HEK293 (cell line): Measurements from ENCODE around the gene CSF1.

Source experiments
- CTCF ChIA-PET: fragments of 350-600 bp; formaldehyde crosslinking; extraction: SDS; loops from one replicate; lab custom pipeline; 2021; ENCODE audit warnings: antibody characterized with exemption; lab: Yijun Ruan, JAX
- POLR2A ChIA-PET: fragments of 300-600 bp; formaldehyde crosslinking; extraction: SDS; loops from one replicate; lab custom pipeline; 2020; ENCODE audit warnings: antibody characterized with exemption, inconsistent platforms; lab: Yijun Ruan, JAX
- H3K27ac ChIP-seq: fragments of 200-500 bp; sonication (Bioruptor generic); 2 replicates; pipeline ENCODE4 v1.5.1; 2014; ENCODE audit warnings: low read depth, low read length, control low read depth, inconsistent platforms; ENCODE audit errors: extremely low read depth
- H3K36me3 ChIP-seq, 2 experiments: fragments of 200-500 bp in 1 of 2; sonication (Bioruptor generic) in 1 of 2; 1 replicate in 1 of 2; 2 replicates in 1 of 2; pipeline ENCODE4 v1.5.1; 2014 to 2017; ENCODE audit warnings: inconsistent platforms in 2 of 2, low read length in 2 of 2; ENCODE audit not compliant: control insufficient read depth in 2 of 2, insufficient read depth in 1 of 2
- H3K4me1 ChIP-seq: fragments of 200-500 bp; sonication (Bioruptor generic); 2 replicates; pipeline ENCODE4 v1.5.1; 2014; ENCODE audit warnings: mild to moderate bottlenecking, low read length, inconsistent platforms; ENCODE audit not compliant: control insufficient read depth, insufficient read depth
- H3K4me3 ChIP-seq: 2 replicates; pipeline ENCODE4 v1.5.1; 2011; ENCODE audit warnings: low read depth, mild to moderate bottlenecking, control low read depth, low read length, moderate library complexity
- H3K9me3 ChIP-seq: fragments of 200-500 bp; sonication (Bioruptor generic); 2 replicates; pipeline ENCODE4 v1.5.1; 2014; ENCODE audit warnings: low read depth, low read length, inconsistent platforms; ENCODE audit not compliant: control insufficient read depth, insufficient read depth
- EGR2 ChIP-seq: fragments of 450-650 bp; formaldehyde crosslinking; IDR thresholded peaks from 2 replicates; pipeline ENCODE4 v1.5.1; 2016; ENCODE audit warnings: low read depth, missing biosample characterization, missing genetic modification characterization
- SCRT2 ChIP-seq: fragments of 450-650 bp; formaldehyde crosslinking; IDR thresholded peaks from 2 replicates; pipeline ENCODE4 v1.5.1; 2016; ENCODE audit warnings: missing biosample characterization, missing genetic modification characterization
- ZFHX2 ChIP-seq: fragments of 450-650 bp; formaldehyde crosslinking; conservative IDR thresholded peaks from 2 replicates; pipeline ENCODE4 v1.5.1; 2016; ENCODE audit warnings: missing biosample characterization, missing genetic modification characterization
- ZNF335 ChIP-seq: fragments of 450-650 bp; formaldehyde crosslinking; conservative IDR thresholded peaks from 2 replicates; pipeline ENCODE4 v1.5.1; 2016; ENCODE audit warnings: missing biosample characterization, missing genetic modification characterization
- ZNF350 ChIP-seq: fragments of 450-650 bp; formaldehyde crosslinking; IDR thresholded peaks from 2 replicates; pipeline ENCODE4 v1.5.0; 2017; ENCODE audit warnings: missing biosample characterization, mild to moderate bottlenecking, missing genetic modification characterization
- ZNF433 ChIP-seq: fragments of 450-650 bp; formaldehyde crosslinking; IDR thresholded peaks from 2 replicates; pipeline ENCODE4 v1.5.1; 2016; ENCODE audit warnings: missing biosample characterization, missing genetic modification characterization, low read depth
- ZNF600 ChIP-seq: fragments of 450-650 bp; formaldehyde crosslinking; IDR thresholded peaks from 2 replicates; pipeline ENCODE4 v1.5.1; 2016; ENCODE audit warnings: missing biosample characterization, missing genetic modification characterization
- ZNF768 ChIP-seq: fragments of 450-650 bp; formaldehyde crosslinking; IDR thresholded peaks from 2 replicates; pipeline ENCODE4 v1.5.1; 2018; ENCODE audit warnings: missing biosample characterization, mild to moderate bottlenecking, missing genetic modification characterization
- TF ChIP-seq, protein P1 (sequence below): fragments of 450-650 bp; formaldehyde crosslinking; IDR thresholded peaks from 2 replicates; pipeline ENCODE4 v1.5.1; 2016; ENCODE audit warnings: missing biosample characterization, missing genetic modification characterization
- TF ChIP-seq, protein P2 (sequence below): fragments of 450-650 bp; formaldehyde crosslinking; IDR thresholded peaks from 2 replicates; pipeline ENCODE4 v1.5.1; 2016; ENCODE audit warnings: missing biosample characterization, missing genetic modification characterization
- TF ChIP-seq, protein P3 (sequence below): fragments of 450-650 bp; IDR thresholded peaks from 2 replicates; pipeline ENCODE4 v1.5.1; 2018; ENCODE audit warnings: missing biosample characterization, missing genetic modification characterization
- TF ChIP-seq, protein P4 (sequence below): fragments of 450-650 bp; formaldehyde crosslinking; IDR thresholded peaks from 2 replicates; pipeline ENCODE4 v1.5.1; 2016; ENCODE audit warnings: missing biosample characterization, missing genetic modification characterization
- TF ChIP-seq, protein P5 (sequence below): fragments of 450-650 bp; formaldehyde crosslinking; IDR thresholded peaks from 2 replicates; pipeline ENCODE4 v1.5.1; 2016; ENCODE audit warnings: missing biosample characterization, missing genetic modification characterization

The CSF1 gene

DNA sequence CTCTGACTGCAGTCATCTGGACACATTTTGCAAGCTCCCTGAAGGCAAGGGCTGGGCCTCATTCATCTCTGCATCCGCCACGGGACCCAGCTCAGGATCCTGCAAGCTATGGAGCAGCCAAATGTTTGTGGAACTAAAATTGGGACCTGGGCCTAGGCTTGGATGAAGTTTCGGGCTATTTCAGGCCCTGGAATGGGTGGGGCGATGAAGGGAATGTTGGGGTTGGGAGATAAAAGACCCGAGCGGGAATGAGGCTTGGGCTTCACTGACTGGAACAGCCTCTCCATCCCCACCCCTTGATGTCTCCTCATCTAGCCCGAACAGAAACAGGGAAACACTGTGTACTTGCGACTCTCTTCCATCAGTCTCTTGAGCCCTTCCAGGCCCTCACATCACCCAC is 66.6 kb downstream of the CSF1 start (continued):
- TF ChIP-seq, protein P1, sequence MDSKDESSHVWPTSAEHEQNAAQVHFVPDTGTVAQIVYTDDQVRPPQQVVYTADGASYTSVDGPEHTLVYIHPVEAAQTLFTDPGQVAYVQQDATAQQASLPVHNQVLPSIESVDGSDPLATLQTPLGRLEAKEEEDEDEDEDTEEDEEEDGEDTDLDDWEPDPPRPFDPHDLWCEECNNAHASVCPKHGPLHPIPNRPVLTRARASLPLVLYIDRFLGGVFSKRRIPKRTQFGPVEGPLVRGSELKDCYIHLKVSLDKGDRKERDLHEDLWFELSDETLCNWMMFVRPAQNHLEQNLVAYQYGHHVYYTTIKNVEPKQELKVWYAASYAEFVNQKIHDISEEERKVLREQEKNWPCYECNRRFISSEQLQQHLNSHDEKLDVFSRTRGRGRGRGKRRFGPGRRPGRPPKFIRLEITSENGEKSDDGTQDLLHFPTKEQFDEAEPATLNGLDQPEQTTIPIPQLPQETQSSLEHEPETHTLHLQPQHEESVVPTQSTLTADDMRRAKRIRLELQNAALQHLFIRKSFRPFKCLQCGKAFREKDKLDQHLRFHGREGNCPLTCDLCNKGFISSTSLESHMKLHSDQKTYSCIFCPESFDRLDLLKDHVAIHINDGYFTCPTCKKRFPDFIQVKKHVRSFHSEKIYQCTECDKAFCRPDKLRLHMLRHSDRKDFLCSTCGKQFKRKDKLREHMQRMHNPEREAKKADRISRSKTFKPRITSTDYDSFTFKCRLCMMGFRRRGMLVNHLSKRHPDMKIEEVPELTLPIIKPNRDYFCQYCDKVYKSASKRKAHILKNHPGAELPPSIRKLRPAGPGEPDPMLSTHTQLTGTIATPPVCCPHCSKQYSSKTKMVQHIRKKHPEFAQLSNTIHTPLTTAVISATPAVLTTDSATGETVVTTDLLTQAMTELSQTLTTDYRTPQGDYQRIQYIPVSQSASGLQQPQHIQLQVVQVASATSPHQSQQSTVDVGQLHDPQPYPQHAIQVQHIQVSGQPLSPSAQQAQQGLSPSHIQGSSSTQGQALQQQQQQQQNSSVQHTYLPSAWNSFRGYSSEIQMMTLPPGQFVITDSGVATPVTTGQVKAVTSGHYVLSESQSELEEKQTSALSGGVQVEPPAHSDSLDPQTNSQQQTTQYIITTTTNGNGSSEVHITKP (tag by site-specific recombination) = no peak

DNA sequence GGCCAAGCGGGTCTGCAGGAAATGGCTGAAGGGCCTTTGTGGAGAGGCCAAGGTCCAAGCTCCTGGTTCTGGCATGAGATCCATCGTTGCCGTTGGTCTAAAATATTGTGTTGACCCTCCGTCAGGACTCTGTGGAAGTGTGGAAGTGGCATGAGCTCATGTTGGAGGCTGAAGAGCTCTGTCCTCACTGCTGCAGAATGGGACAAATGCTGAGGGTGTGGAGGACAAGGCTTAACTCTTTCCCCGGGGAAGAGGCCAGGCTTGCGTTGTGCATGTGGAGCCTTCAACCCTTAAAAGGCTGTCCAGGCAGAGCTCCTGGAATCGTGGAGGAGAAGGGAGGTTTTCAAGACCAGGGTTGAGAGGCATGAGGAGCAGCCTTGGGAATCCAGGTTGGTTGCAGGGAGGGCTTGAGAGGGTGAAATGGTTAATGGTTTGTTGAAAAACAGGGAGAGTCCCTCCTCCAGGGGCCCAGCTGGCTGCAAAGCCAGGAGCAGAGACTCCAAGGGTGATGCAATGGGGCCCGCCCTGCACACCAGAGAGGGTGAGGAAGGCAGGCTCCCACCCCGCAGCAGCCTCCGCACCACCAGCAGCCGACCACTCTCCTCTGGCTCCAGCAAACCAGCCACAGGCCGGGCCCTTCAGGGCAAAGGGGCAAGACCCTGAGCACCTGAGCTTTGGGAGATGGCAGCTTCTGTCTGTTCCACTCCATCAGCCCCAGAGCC is 67.2 kb downstream of the CSF1 start:
- Histone ChIP-seq H3K36me3 (no peaks in the 10 kb centered on the region), H3K27ac (no peak overlapping the region), H3K4me3 (no peak overlapping the region), H3K9me3 (no peaks in the 10 kb centered on the region), H3K4me1 (no peaks in the 10 kb centered on the region)
- ChIA-PET POLR2A (no interaction called here), CTCF (interaction anchor here (0.6 to 12.6 kb wide), 9 partner anchors 9 to 579 kb away, joined by 3 to 522 read pairs (median 5); no protein-coding TSS in a partner anchor)
- TF ChIP-seq, protein P2, sequence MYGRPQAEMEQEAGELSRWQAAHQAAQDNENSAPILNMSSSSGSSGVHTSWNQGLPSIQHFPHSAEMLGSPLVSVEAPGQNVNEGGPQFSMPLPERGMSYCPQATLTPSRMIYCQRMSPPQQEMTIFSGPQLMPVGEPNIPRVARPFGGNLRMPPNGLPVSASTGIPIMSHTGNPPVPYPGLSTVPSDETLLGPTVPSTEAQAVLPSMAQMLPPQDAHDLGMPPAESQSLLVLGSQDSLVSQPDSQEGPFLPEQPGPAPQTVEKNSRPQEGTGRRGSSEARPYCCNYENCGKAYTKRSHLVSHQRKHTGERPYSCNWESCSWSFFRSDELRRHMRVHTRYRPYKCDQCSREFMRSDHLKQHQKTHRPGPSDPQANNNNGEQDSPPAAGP (tag by site-specific recombination) = peak; percentile 61; the same call in 1 of the 2 replicates
- TF ChIP-seq ZNF768 (tag by site-specific recombination) = no peak

DNA sequence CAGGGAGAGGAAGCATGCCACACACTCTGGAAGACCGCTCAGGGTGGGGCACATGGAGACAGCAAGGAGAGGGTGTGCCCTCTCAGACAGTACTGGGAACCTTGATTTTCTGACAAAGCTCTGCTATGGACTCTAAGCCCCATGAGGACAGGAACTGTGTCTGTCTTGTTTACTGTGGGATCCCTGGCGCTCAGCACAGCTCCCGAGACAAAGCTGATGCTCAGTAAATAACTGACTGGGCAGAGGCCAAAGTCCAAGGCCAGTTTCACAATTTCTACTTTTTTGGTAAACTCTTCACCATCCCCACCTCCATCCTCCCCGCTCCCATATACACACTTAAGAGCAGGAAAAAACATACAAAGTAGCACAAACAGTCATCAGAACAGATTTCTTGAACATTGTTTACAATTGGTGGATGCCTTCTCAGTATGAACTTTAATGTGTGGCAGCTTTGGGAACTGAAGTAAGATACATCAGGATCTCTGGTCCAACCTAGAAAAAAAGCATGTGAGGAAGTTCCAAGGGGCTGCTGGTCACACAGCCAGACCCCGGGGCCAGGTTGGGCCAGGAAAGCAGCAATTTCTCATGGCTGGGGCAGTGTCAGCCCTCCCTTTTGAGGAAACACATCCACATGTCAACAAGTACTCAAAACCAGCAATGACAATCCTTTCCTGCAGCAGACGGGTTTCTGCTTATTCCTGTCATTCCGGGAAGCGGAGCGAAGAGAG is 68.3 kb downstream of the CSF1 start:
- no peaks in the 10 kb centered on the region for H3K36me3 ChIP-seq
- no peak overlapping the region for H3K27ac ChIP-seq
- H3K9me3 ChIP-seq = no peaks in the 10 kb centered on the region
- CTCF ChIA-PET = interaction anchor here (0.6 to 12.6 kb wide), 9 partner anchors 10 to 517 kb away, joined by 3 to 522 read pairs (median 4); no protein-coding TSS in a partner anchor
- H3K4me1 ChIP-seq = no peaks in the 10 kb centered on the region
- TF ChIP-seq ZNF433 (tag by site-specific recombination) (no peak), SCRT2 (tag by site-specific recombination) (peak; percentile 54)
- no peak overlapping the region for H3K4me3 ChIP-seq
- POLR2A ChIA-PET = no interaction called here

DNA sequence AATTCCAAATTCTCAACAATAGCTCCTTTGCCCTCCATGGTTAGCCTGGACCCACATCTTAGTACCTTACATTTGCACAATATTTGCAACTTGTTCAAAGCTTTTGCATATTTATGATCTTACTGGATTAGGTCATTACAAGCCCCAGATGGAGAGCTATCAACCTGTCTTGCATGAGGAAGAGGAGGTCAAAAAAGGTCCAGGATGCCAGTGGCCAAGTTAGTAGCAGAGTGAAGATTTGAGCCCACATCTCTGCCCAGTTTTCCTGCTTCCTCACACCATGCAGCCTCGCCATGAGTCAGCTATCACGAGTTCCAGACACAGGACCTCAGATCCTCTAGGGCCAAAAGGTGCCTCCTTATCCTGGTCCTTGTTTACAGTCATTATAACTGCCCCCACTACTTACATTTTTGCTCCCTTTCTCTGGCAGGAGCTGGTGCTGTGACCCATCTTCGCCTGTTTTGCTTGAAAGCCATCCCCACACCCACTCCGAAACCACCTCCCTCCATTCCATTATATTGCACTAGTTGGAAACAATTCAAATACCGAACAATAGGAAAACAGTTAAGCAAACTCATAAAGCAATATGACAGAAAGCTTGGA is 68.9 kb downstream of the CSF1 start:
- ChIA-PET CTCF (interaction anchor here (1.0 to 12.6 kb wide), 9 partner anchors 10 to 516 kb away, joined by 3 to 522 read pairs (median 5); no protein-coding TSS in a partner anchor), POLR2A (no interaction called here)
- no peak overlapping the region for H3K27ac ChIP-seq
- no peaks in the 10 kb centered on the region for H3K4me1 ChIP-seq
- no peak overlapping the region for H3K4me3 ChIP-seq
- TF ChIP-seq ZNF600 (tag by site-specific recombination) (peak; percentile 32; the same call in 1 of the 2 replicates), ZNF335 (tag by site-specific recombination) (peak; percentile 61), ZNF350 (no peak), ZFHX2 (tag by site-specific recombination) (peak; percentile 64), EGR2 (tag by site-specific recombination) (0 out of 2 replicates have a peak, but pooled peaks have one; percentile 37)
- TF ChIP-seq, protein P3, sequence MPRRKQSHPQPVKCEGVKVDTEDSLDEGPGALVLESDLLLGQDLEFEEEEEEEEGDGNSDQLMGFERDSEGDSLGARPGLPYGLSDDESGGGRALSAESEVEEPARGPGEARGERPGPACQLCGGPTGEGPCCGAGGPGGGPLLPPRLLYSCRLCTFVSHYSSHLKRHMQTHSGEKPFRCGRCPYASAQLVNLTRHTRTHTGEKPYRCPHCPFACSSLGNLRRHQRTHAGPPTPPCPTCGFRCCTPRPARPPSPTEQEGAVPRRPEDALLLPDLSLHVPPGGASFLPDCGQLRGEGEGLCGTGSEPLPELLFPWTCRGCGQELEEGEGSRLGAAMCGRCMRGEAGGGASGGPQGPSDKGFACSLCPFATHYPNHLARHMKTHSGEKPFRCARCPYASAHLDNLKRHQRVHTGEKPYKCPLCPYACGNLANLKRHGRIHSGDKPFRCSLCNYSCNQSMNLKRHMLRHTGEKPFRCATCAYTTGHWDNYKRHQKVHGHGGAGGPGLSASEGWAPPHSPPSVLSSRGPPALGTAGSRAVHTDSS = no peak
- TF ChIP-seq, protein P4, sequence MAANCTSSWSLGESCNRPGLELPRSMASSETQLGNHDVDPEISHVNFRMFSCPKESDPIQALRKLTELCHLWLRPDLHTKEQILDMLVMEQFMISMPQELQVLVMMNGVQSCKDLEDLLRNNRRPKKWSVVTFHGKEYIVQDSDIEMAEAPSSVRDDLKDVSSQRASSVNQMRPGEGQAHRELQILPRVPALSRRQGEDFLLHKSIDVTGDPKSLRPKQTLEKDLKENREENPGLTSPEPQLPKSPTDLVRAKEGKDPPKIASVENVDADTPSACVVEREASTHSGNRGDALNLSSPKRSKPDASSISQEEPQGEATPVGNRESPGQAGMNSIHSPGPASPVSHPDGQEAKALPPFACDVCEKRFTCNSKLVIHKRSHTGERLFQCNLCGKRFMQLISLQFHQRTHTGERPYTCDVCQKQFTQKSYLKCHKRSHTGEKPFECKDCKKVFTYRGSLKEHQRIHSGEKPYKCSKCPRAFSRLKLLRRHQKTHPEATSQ = no peak
- TF ChIP-seq, protein P5, sequence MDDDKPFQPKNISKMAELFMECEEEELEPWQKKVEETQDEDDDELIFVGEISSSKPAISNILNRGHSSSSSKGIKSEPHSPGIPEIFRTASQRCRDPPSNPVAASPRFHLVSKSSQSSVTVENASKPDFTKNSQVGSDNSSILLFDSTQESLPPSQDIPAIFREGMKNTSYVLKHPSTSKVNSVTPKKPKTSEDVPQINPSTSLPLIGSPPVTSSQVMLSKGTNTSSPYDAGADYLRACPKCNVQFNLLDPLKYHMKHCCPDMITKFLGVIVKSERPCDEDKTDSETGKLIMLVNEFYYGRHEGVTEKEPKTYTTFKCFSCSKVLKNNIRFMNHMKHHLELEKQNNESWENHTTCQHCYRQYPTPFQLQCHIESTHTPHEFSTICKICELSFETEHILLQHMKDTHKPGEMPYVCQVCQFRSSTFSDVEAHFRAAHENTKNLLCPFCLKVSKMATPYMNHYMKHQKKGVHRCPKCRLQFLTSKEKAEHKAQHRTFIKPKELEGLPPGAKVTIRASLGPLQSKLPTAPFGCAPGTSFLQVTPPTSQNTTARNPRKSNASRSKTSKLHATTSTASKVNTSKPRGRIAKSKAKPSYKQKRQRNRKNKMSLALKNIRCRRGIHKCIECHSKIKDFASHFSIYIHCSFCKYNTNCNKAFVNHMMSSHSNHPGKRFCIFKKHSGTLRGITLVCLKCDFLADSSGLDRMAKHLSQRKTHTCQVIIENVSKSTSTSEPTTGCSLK (tag by site-specific recombination) = no peak
- TF ChIP-seq, all 188 proteins: peak for 4
- no peaks in the 10 kb centered on the region for H3K9me3 ChIP-seq
- H3K36me3 ChIP-seq = no peaks in the 10 kb centered on the region
